SK-N-SH (cell line): ENCODE data around the gene CADM1. TPM values are rescaled to one million over a fixed set of nuclear protein-coding genes. Genes with fewer than 3 reads are reported as not detected.

Experiments
- CTCF ChIA-PET: fragments of 300-600, 350-600 bp; formaldehyde crosslinking; extraction: SDS; loops from one replicate; lab custom pipeline; 2021; lab: Yijun Ruan, JAX
- POLR2A ChIA-PET: fragments of 350-600 bp; sonication (Branson Sonifier 250); formaldehyde crosslinking; extraction: SDS; loops from one replicate; lab custom pipeline; 2020; ENCODE audit warnings: antibody characterized with exemption, inconsistent platforms; lab: Yijun Ruan, JAX
- DNase-seq: peaks from one replicate; pipeline ENCODE4 v3.0.0; 2012
- H2AFZ ChIP-seq: fragments of 200-600 bp; sonication (generic); 2 replicates; pipeline ENCODE4 v1.8.1; 2016; ENCODE audit warnings: antibody characterized with exemption, mild to moderate bottlenecking, low read depth
- H3F3A ChIP-seq: fragments of 200-600 bp; sonication (generic); replicated peaks from 2 replicates; pipeline ENCODE3; 2016; ENCODE audit warnings: antibody characterized with exemption, mild to moderate bottlenecking; ENCODE audit not compliant: insufficient read depth
- H3K27ac ChIP-seq, 2 experiments: fragments of 200-500 bp in 1 of 2; fragments of 200-600 bp in 1 of 2; sonication (Bioruptor generic) in 1 of 2; sonication (generic), shearing (Covaris generic) in 1 of 2; 2 replicates each; pipeline versions ENCODE4 v1.5.1 to v1.6.1; 2014 to 2016; ENCODE audit warnings: low read depth in 2 of 2, inconsistent platforms in 1 of 2, low read length in 1 of 2, mild to moderate bottlenecking in 1 of 2, mixed read lengths in 1 of 2
- H3K27me3 ChIP-seq: fragments of 200-600 bp; sonication (generic), shearing (Covaris generic); 2 replicates; pipeline ENCODE4 v1.6.1; 2016; ENCODE audit warnings: mixed run types; ENCODE audit not compliant: insufficient read depth
- H3K36me3 ChIP-seq, 2 experiments: fragments of 200-500 bp in 1 of 2; fragments of 200-600 bp in 1 of 2; sonication (Bioruptor generic) in 1 of 2; sonication (generic) in 1 of 2; replicated peaks in 1 of 2; 2 replicates each; pipeline versions ENCODE3 to v1.5.1; 2014 to 2016; ENCODE audit warnings: low read length in 1 of 2, mild to moderate bottlenecking in 1 of 2; ENCODE audit not compliant: insufficient read depth in 2 of 2, control insufficient read depth in 1 of 2
- H3K4me1 ChIP-seq, 2 experiments: fragments of 200-500 bp in 1 of 2; fragments of 200-600 bp in 1 of 2; sonication (Bioruptor generic) in 1 of 2; sonication (generic), shearing (Covaris generic) in 1 of 2; 2 replicates each; pipeline versions ENCODE4 v1.5.1 to v1.6.1; 2014 to 2016; ENCODE audit warnings: low read depth in 1 of 2, low read length in 1 of 2, mixed run types in 1 of 2; ENCODE audit not compliant: insufficient read depth in 2 of 2, control insufficient read depth in 1 of 2
- H3K4me2 ChIP-seq: fragments of 200-600 bp; sonication (generic), shearing (Covaris generic); 2 replicates; pipeline ENCODE4 v1.6.1; 2017; ENCODE audit warnings: mixed run types
- H3K4me3 ChIP-seq, 2 experiments: fragments of 200-500 bp in 1 of 2; fragments of 200-600 bp in 1 of 2; sonication (Bioruptor generic) in 1 of 2; sonication (generic), shearing (Covaris generic) in 1 of 2; 2 replicates each; pipeline versions ENCODE4 v1.5.1 to v1.8.1; 2014 to 2016; ENCODE audit warnings: low read depth in 2 of 2, inconsistent platforms in 1 of 2, low read length in 1 of 2, mild to moderate bottlenecking in 1 of 2, mixed read lengths in 1 of 2, moderate library complexity in 1 of 2
- H3K79me2 ChIP-seq: fragments of 200-600 bp; sonication (generic); 2 replicates; pipeline ENCODE4 v1.8.1; 2017; ENCODE audit warnings: mild to moderate bottlenecking; ENCODE audit not compliant: insufficient read depth
- H3K9ac ChIP-seq: fragments of 200-600 bp; sonication (generic); 2 replicates; pipeline ENCODE4 v1.6.1; 2017; ENCODE audit warnings: mixed run types
- H3K9me2 ChIP-seq: fragments of 200-600 bp; sonication (generic); 2 replicates; pipeline ENCODE4 v1.6.1; 2017; ENCODE audit warnings: mixed run types
- H3K9me3 ChIP-seq: fragments of 200-600 bp; sonication (generic); 2 replicates; pipeline ENCODE4 v1.6.1; 2017; ENCODE audit warnings: mixed run types, mild to moderate bottlenecking, moderate library complexity
- H4K20me1 ChIP-seq: fragments of 200-600 bp; sonication (generic); 2 replicates; pipeline ENCODE4 v1.6.1; 2017; ENCODE audit warnings: mild to moderate bottlenecking, mixed run types; ENCODE audit not compliant: insufficient read depth
- CHD2 ChIP-seq: fragments of 150-350 bp; IDR thresholded peaks from 2 replicates; pipeline ENCODE4 v1.6.1; 2018; ENCODE audit warnings: low read length; ENCODE audit not compliant: partially characterized antibody
- ELF1 ChIP-seq: IDR thresholded peaks from 2 replicates; pipeline ENCODE4 v1.4.0; 2012
- EP300 ChIP-seq, 2 experiments: IDR thresholded peaks; 2 replicates each; pipeline versions ENCODE4 v1.4.0 to v1.6.1; 2012; ENCODE audit warnings: borderline replicate concordance in 1 of 2, low read depth in 1 of 2, low read length in 1 of 2
- FOSL2 ChIP-seq: IDR thresholded peaks from 2 replicates; pipeline ENCODE4 v1.4.0; 2012; ENCODE audit warnings: low read depth, mild to moderate bottlenecking, moderate library complexity, borderline replicate concordance
- FOXJ3 ChIP-seq: sonication (generic); formaldehyde crosslinking; IDR thresholded peaks from 2 replicates; pipeline ENCODE4 v1.5.1; 2020; ENCODE audit warnings: mild to moderate bottlenecking, missing genetic modification reagents
- FOXM1 ChIP-seq: IDR thresholded peaks from 2 replicates; pipeline ENCODE4 v1.4.0; 2012; ENCODE audit warnings: low read depth, mild to moderate bottlenecking
- GATA2 ChIP-seq: sonication (generic); formaldehyde crosslinking; IDR thresholded peaks from 2 replicates; pipeline ENCODE4 v1.5.0; 2020; ENCODE audit warnings: mild to moderate bottlenecking, missing genetic modification reagents
- MEF2A ChIP-seq: IDR thresholded peaks from 2 replicates; pipeline ENCODE4 v1.4.0; 2012; ENCODE audit warnings: low read depth, borderline replicate concordance
- MXI1 ChIP-seq: IDR thresholded peaks from 2 replicates; pipeline ENCODE4 v1.6.1; 2012; ENCODE audit warnings: mild to moderate bottlenecking, low read depth, low read length, improper control_type of control experiment
- NRF1 ChIP-seq: IDR thresholded peaks from 2 replicates; pipeline ENCODE4 v1.6.1; 2012; ENCODE audit warnings: low read depth, mild to moderate bottlenecking, low read length
- RAD21 ChIP-seq: IDR thresholded peaks from 2 replicates; pipeline ENCODE4 v1.6.1; 2012; ENCODE audit warnings: mild to moderate bottlenecking, low read length
- RXRA ChIP-seq: IDR thresholded peaks from 2 replicates; pipeline ENCODE4 v1.4.0; 2012; ENCODE audit warnings: low read depth, mild to moderate bottlenecking, borderline replicate concordance
- SIN3A ChIP-seq: IDR thresholded peaks from 2 replicates; pipeline ENCODE4 v1.6.1; 2012; ENCODE audit warnings: low read depth, mild to moderate bottlenecking, low read length, moderate library complexity, borderline replicate concordance
- TCF12 ChIP-seq: IDR thresholded peaks from 2 replicates; pipeline ENCODE4 v1.4.0; 2012
- USF2 ChIP-seq: fragments of 150-350 bp; IDR thresholded peaks from 2 replicates; pipeline ENCODE4 v1.6.1; 2017; ENCODE audit warnings: antibody characterized with exemption, low read length, low read depth, borderline replicate concordance
- ZBTB33 ChIP-seq: IDR thresholded peaks from 2 replicates; pipeline ENCODE4 v1.4.0; 2012; ENCODE audit warnings: low read depth, borderline replicate concordance
- WGBS: methylation state at CpG from one replicate; pipeline ENCODE4 v1.1.6; 2017; ENCODE audit warnings: low lambda C conversion rate; 5-methylcytosine and 5-hydroxymethylcytosine counted together
- polyA plus RNA-seq, 3 experiments: library from polyadenylated mRNA; depleted of rRNA; stranded (reverse); fragments of >200 nt; gene quantifications; 2 replicates each; pipeline ENCODE4 v1.2.3, GENCODE V29; 2012
- TF ChIP-seq, protein P1 (sequence below): fragments of 200-600 bp; sonication (generic); IDR thresholded peaks from 2 replicates; pipeline ENCODE4 v1.6.1; 2017; ENCODE audit warnings: antibody characterized with exemption, mild to moderate bottlenecking, moderate library complexity
- TF ChIP-seq, protein P2 (sequence below): IDR thresholded peaks from 2 replicates; pipeline ENCODE4 v1.4.0; 2012; ENCODE audit warnings: low read depth

Gene CADM1
- polyA plus RNA-seq, 1 of the 3 experiments (the other 2 are of a cell fraction): 7.9 TPM

GRCh38 chr11:115144014-115144413, 360.2 kb downstream of the CADM1 start (continued):
- TF ChIP-seq USF2 (no peak), SIN3A (no peak), ZBTB33 (no peak), EP300 (IDR thresholded peaks at IDR 0.05; ENCODE audit: borderline replicate concordance in 1 of 2, low read depth in 1 of 2, low read length in 1 of 2) (no peak), RAD21 (no peak), TCF12 (no peak)
- TF ChIP-seq, all 33 proteins: peak for 0

GRCh38 chr11:115141231-115142114, 362.7 kb downstream of the CADM1 start:
- Histone ChIP-seq H3K27ac (no peak overlapping the region), H3K27me3 (no peaks in the 10 kb centered on the region), H3K79me2 (no peaks in the 10 kb centered on the region), H3F3A (no peaks in the 10 kb centered on the region), H3K9me3 (no peaks in the 10 kb centered on the region), H2AFZ (no peak overlapping the region), H3K4me2 (no peak overlapping the region), H4K20me1 (no peaks in the 10 kb centered on the region), H3K9ac (no peak overlapping the region), H3K4me3 (no peak overlapping the region), H3K36me3 (no peaks in the 10 kb centered on the region), H3K4me1 (peaks cover 0 to 30% of the 10 kb centered on the region in 2 experiments; a peak in 1 of 4 replicates), H3K9me2 (no peaks in the 10 kb centered on the region)
- CTCF ChIA-PET: interaction anchor here (0.9 kb wide), 1 partner anchor 167 kb away, joined by 3 read pairs; no protein-coding TSS in a partner anchor
- 46% methylated on average over 13 of the region's 13 CpGs for WGBS
- no peak for DNase-seq
- TF ChIP-seq ELF1 (no peak), GATA2 (CRISPR knock-in tag) (no peak), NRF1 (no peak), USF2 (no peak), RXRA (no peak), CHD2 (no peak), RAD21 (no peak), TCF12 (no peak), MXI1 (no peak), SIN3A (no peak), FOXJ3 (CRISPR knock-in tag) (no peak), FOXM1 (no peak), EP300 (IDR thresholded peaks at IDR 0.05; ENCODE audit: borderline replicate concordance in 1 of 2, low read depth in 1 of 2, low read length in 1 of 2) (no peak), FOSL2 (no peak), MEF2A (no peak)
- TF ChIP-seq, protein P1, sequence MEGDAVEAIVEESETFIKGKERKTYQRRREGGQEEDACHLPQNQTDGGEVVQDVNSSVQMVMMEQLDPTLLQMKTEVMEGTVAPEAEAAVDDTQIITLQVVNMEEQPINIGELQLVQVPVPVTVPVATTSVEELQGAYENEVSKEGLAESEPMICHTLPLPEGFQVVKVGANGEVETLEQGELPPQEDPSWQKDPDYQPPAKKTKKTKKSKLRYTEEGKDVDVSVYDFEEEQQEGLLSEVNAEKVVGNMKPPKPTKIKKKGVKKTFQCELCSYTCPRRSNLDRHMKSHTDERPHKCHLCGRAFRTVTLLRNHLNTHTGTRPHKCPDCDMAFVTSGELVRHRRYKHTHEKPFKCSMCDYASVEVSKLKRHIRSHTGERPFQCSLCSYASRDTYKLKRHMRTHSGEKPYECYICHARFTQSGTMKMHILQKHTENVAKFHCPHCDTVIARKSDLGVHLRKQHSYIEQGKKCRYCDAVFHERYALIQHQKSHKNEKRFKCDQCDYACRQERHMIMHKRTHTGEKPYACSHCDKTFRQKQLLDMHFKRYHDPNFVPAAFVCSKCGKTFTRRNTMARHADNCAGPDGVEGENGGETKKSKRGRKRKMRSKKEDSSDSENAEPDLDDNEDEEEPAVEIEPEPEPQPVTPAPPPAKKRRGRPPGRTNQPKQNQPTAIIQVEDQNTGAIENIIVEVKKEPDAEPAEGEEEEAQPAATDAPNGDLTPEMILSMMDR: no peak
- TF ChIP-seq, protein P2, sequence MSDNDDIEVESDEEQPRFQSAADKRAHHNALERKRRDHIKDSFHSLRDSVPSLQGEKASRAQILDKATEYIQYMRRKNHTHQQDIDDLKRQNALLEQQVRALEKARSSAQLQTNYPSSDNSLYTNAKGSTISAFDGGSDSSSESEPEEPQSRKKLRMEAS: no peak
- POLR2A ChIA-PET: no interaction called here
